H9 (cell line): ENCODE measurements around the gene DCAF4. TPM values are rescaled to one million over a fixed set of nuclear protein-coding genes. Genes with fewer than 3 reads are reported as not detected.
A peak's percentile ranks its signal among the peaks of the same experiment; 100 is the strongest.

Experiments used
- DNase-seq: peaks from one replicate; pipeline ENCODE4 v3.0.0-alpha.2; 2017
- H2AFZ ChIP-seq: one replicate; pipeline ENCODE4 v1.6.1; 2013; ENCODE audit warnings: mild to moderate bottlenecking, low read length, control low read depth, moderate library complexity
- H2AK5ac ChIP-seq: 2 replicates; pipeline ENCODE4 v1.6.1; 2013; ENCODE audit warnings: low read length, control low read depth, mixed read lengths; ENCODE audit not compliant: insufficient read length
- H2BK120ac ChIP-seq: one replicate; pipeline ENCODE4 v1.6.1; 2013; ENCODE audit warnings: low read depth, mild to moderate bottlenecking, low read length, control low read depth, inconsistent platforms; ENCODE audit not compliant: poor library complexity, severe bottlenecking
- H2BK12ac ChIP-seq: 2 replicates; pipeline ENCODE4 v1.6.1; 2013; ENCODE audit warnings: low read length, control low read depth, mixed read lengths, low read depth; ENCODE audit not compliant: insufficient read length
- H2BK15ac ChIP-seq: 2 replicates; pipeline ENCODE4 v1.6.1; 2013; ENCODE audit warnings: low read depth, low read length, control low read depth
- H2BK20ac ChIP-seq: one replicate; pipeline ENCODE4 v1.6.1; 2013; ENCODE audit warnings: low read depth, mild to moderate bottlenecking, low read length, control low read depth, inconsistent platforms; ENCODE audit not compliant: poor library complexity, severe bottlenecking
- H2BK5ac ChIP-seq: 2 replicates; pipeline ENCODE4 v1.6.1; 2013; ENCODE audit warnings: low read length, control low read depth, mixed read lengths; ENCODE audit not compliant: insufficient read length
- H3K14ac ChIP-seq: 2 replicates; pipeline ENCODE4 v1.6.1; 2013; ENCODE audit warnings: low read length, control low read depth; ENCODE audit not compliant: insufficient read depth
- H3K18ac ChIP-seq: 2 replicates; pipeline ENCODE4 v1.6.1; 2013; ENCODE audit warnings: low read depth, mild to moderate bottlenecking, mixed read lengths, low read length, control low read depth; ENCODE audit not compliant: insufficient read length
- H3K23ac ChIP-seq: 2 replicates; pipeline ENCODE4 v1.6.1; 2013; ENCODE audit warnings: low read length, control low read depth, mixed read lengths, low read depth; ENCODE audit not compliant: insufficient read length
- H3K23me2 ChIP-seq: 2 replicates; pipeline ENCODE4 v1.6.1; 2013; ENCODE audit warnings: low read depth, mild to moderate bottlenecking, mixed read lengths, low read length, control low read depth; ENCODE audit not compliant: insufficient read length, poor library complexity, severe bottlenecking
- H3K27ac ChIP-seq: 2 replicates; pipeline ENCODE4 v1.5.1; 2013; ENCODE audit warnings: low read length, control low read depth, mixed read lengths, low read depth; ENCODE audit not compliant: insufficient read length
- H3K27me3 ChIP-seq: 2 replicates; pipeline ENCODE4 v1.6.1; 2013; ENCODE audit warnings: low read length, control low read depth, inconsistent platforms; ENCODE audit not compliant: insufficient read depth
- H3K4ac ChIP-seq: 2 replicates; pipeline ENCODE4 v1.6.1; 2013; ENCODE audit warnings: low read depth, mild to moderate bottlenecking, control low read depth, inconsistent platforms, low read length, moderate library complexity
- H3K4me1 ChIP-seq: 2 replicates; pipeline ENCODE4 v1.6.1; 2013; ENCODE audit warnings: low read length, control low read depth, inconsistent platforms; ENCODE audit not compliant: insufficient read depth
- H3K4me2 ChIP-seq: 2 replicates; pipeline ENCODE4 v1.6.1; 2013; ENCODE audit warnings: low read length, control low read depth, mixed read lengths; ENCODE audit not compliant: insufficient read length, insufficient read depth
- H3K56ac ChIP-seq: 2 replicates; pipeline ENCODE4 v1.6.1; 2013; ENCODE audit warnings: low read depth, mild to moderate bottlenecking, mixed read lengths, low read length, control low read depth; ENCODE audit not compliant: insufficient read length
- H3K79me1 ChIP-seq: 2 replicates; pipeline ENCODE4 v1.6.1; 2013; ENCODE audit warnings: low read depth, mild to moderate bottlenecking, moderate library complexity, low read length, control low read depth, inconsistent platforms; ENCODE audit not compliant: insufficient read depth, poor library complexity, severe bottlenecking
- H3K79me2 ChIP-seq: 2 replicates; pipeline ENCODE4 v1.6.1; 2013; ENCODE audit warnings: low read length, control low read depth, inconsistent platforms; ENCODE audit not compliant: insufficient read depth
- H3K9ac ChIP-seq: 2 replicates; pipeline ENCODE4 v1.6.1; 2013; ENCODE audit warnings: low read length, control low read depth, mixed read lengths; ENCODE audit not compliant: insufficient read length; ENCODE audit errors: extremely low read depth
- H3K9me3 ChIP-seq: one replicate; pipeline ENCODE4 v1.6.1; 2013; ENCODE audit warnings: low read depth, low read length, inconsistent platforms; ENCODE audit not compliant: control insufficient read depth
- H3T11ph ChIP-seq: one replicate; pipeline ENCODE4 v1.6.1; 2013; ENCODE audit warnings: mild to moderate bottlenecking, low read length, control low read depth, inconsistent platforms
- H4K20me1 ChIP-seq: one replicate; pipeline ENCODE4 v1.6.1; 2013; ENCODE audit not compliant: control insufficient read depth, insufficient read length, insufficient read depth
- H4K5ac ChIP-seq: 2 replicates; pipeline ENCODE4 v1.6.1; 2013; ENCODE audit warnings: low read depth, mild to moderate bottlenecking, mixed read lengths, low read length, control low read depth; ENCODE audit not compliant: insufficient read length
- H4K8ac ChIP-seq: replicated peaks from 2 replicates; pipeline ENCODE4 v1.6.1; 2013; ENCODE audit warnings: low read length, control low read depth, mixed read lengths, low read depth; ENCODE audit not compliant: insufficient read length
- H4K91ac ChIP-seq: 2 replicates; pipeline ENCODE4 v1.6.1; 2013; ENCODE audit warnings: low read depth, mild to moderate bottlenecking, moderate library complexity, mixed read lengths, low read length, control low read depth; ENCODE audit not compliant: insufficient read length
- H3K27ac Mint-ChIP-seq, 3 experiments: 2 replicates in 2 of 3; 3 replicates in 1 of 3; pipeline ENCODE4 v1.8.0; 2020 to 2021; ENCODE audit warnings: mixed read lengths in 3 of 3, mild to moderate bottlenecking in 1 of 3, moderate library complexity in 1 of 3
- H3K27me3 Mint-ChIP-seq: 2 replicates; pipeline ENCODE4 v1.8.0; 2021; ENCODE audit warnings: low read depth, mild to moderate bottlenecking, moderate library complexity, mixed read lengths
- H3K36me3 Mint-ChIP-seq, 3 experiments: 2 replicates in 2 of 3; 3 replicates in 1 of 3; pipeline ENCODE4 v1.8.0; 2020 to 2021; ENCODE audit warnings: low read depth in 3 of 3, mixed read lengths in 3 of 3; ENCODE audit not compliant: insufficient read depth in 1 of 3
- H3K4me1 Mint-ChIP-seq, 2 experiments: 2 replicates each; pipeline ENCODE4 v1.8.0; 2020; ENCODE audit warnings: mixed read lengths in 2 of 2
- H3K4me3 Mint-ChIP-seq, 2 experiments: 2 replicates in 1 of 2; 3 replicates in 1 of 2; pipeline ENCODE4 v1.8.0; 2020 to 2021; ENCODE audit warnings: mild to moderate bottlenecking in 2 of 2, mixed read lengths in 2 of 2, moderate library complexity in 1 of 2
- H3K9me3 Mint-ChIP-seq, 2 experiments: 2 replicates in 1 of 2; 3 replicates in 1 of 2; pipeline ENCODE4 v1.8.0; 2020; ENCODE audit warnings: mild to moderate bottlenecking in 2 of 2, mixed read lengths in 2 of 2, moderate library complexity in 1 of 2
- WGBS: extraction: QIAGEN DNeasy Blood & Tissue Kit; methylation state at CpG from one replicate; pipeline ENCODE4 v1.1.7; 2013; ENCODE audit warnings: missing lambda C conversion rate, low lambda C conversion rate, mixed read lengths; ENCODE audit not compliant: insufficient read length; ENCODE audit errors: extremely low coverage; 5-methylcytosine and 5-hydroxymethylcytosine counted together
- total RNA-seq: library from RNA; stranded (reverse); gene quantifications from 2 replicates; pipeline ENCODE4 v1.2.1, GENCODE V29; 2021
- TF ChIP-seq, protein P1 (sequence below): fragments of 200-600 bp; sonication (generic); conservative IDR thresholded peaks from 3 replicates; pipeline ENCODE4 v1.8.0; 2021; ENCODE audit warnings: antibody characterized with exemption, mild to moderate bottlenecking

DCAF4 gene
- total RNA-seq, 1 experiment from 2014 or later, result 32.0 TPM

DNA sequence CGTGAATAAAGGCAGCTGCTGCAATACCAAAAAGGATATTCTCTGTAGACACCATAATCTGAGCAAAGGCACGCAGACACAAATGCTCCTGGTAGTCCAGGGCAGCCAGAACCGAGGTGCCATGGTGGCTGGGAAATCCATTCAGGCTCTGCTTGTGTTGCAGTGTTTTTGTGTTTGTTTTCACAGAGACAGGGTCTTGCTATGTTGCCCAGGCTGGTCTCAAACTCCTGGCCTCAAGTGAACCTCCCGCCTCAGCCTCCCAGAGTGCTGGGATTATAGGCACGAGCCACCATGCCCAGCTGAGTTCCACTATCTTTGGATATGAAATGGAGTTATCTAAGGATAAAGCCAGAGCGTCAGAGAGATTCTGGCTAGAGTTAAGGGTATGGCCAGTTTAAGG, 39.8 kb downstream of the DCAF4 start:
- Histone ChIP-seq H3T11ph (no peak overlapping the region), H2BK15ac (no peak overlapping the region), H3K79me1 (no peaks in the 10 kb centered on the region), H2BK20ac (no peak overlapping the region), H3K56ac (no peak overlapping the region), H3K4me1 (no peaks in the 10 kb centered on the region), H3K79me2 (no peaks in the 10 kb centered on the region), H2AK5ac (no peak overlapping the region), H3K23me2 (no peaks in the 10 kb centered on the region), H2BK120ac (no peak overlapping the region), H3K4me2 (no peak overlapping the region), H3K18ac (no peak overlapping the region), H4K91ac (no peak overlapping the region), H4K5ac (no peak overlapping the region), H2AFZ (no peak overlapping the region), H3K23ac (no peak overlapping the region), H3K27ac (no peak overlapping the region), H4K20me1 (no peaks in the 10 kb centered on the region), H2BK5ac (no peak overlapping the region), H3K14ac (0 out of 2 replicates have a peak overlapping the region, but pooled peaks have one; percentile 21), H3K9ac (no peak overlapping the region), H3K9me3 (no peaks in the 10 kb centered on the region), H2BK12ac (no peak overlapping the region), H4K8ac (no peak overlapping the region), H3K27me3 (no peaks in the 10 kb centered on the region), H3K4ac (no peak overlapping the region)
- DNase-seq, result no peak
- Mint-ChIP-seq H3K4me3 (no peak overlapping the region), H3K9me3 (no peaks in the 10 kb centered on the region; a peak in 2 of 5 replicates), H3K36me3 (peaks cover 5 to 32% (median 21%) of the 10 kb centered on the region in 3 experiments; a peak in 6 of 7 replicates), H3K4me1 (peaks cover 0 to 10% of the 10 kb centered on the region in 2 experiments; a peak in 2 of 4 replicates), H3K27ac (no peak overlapping the region), H3K27me3 (peaks cover 3% of the 10 kb centered on the region; the same call in 1 of the 2 replicates)
- no CpG with 5 or more reads among the region's 6 CpGs for WGBS
- TF ChIP-seq, protein P1, sequence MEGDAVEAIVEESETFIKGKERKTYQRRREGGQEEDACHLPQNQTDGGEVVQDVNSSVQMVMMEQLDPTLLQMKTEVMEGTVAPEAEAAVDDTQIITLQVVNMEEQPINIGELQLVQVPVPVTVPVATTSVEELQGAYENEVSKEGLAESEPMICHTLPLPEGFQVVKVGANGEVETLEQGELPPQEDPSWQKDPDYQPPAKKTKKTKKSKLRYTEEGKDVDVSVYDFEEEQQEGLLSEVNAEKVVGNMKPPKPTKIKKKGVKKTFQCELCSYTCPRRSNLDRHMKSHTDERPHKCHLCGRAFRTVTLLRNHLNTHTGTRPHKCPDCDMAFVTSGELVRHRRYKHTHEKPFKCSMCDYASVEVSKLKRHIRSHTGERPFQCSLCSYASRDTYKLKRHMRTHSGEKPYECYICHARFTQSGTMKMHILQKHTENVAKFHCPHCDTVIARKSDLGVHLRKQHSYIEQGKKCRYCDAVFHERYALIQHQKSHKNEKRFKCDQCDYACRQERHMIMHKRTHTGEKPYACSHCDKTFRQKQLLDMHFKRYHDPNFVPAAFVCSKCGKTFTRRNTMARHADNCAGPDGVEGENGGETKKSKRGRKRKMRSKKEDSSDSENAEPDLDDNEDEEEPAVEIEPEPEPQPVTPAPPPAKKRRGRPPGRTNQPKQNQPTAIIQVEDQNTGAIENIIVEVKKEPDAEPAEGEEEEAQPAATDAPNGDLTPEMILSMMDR, result no peak
